Astrocyte of the spinal cord (primary cell): ENCODE data around the gene GLT1D1.

Experiments
- DNase-seq: peaks from one replicate; pipeline ENCODE4 v3.0.0; 2011; ENCODE audit warnings: low read depth, low spot score
- H3K4me3 ChIP-seq: 2 replicates; pipeline ENCODE4 v1.5.1; 2011; ENCODE audit warnings: low read depth, mild to moderate bottlenecking, low read length, moderate library complexity
- in situ Hi-C: cut with HindIII; loops from 2 replicates; pipeline ENCODE4 v1.10.0; 2017; ENCODE audit warnings: low sequenced_read_pairs
- TF ChIP-seq, protein P1 (sequence below): IDR thresholded peaks from 2 replicates; pipeline ENCODE4 v1.5.1; 2012; ENCODE audit warnings: low read depth, mild to moderate bottlenecking, low read length, inconsistent platforms

GLT1D1 gene

DNA sequence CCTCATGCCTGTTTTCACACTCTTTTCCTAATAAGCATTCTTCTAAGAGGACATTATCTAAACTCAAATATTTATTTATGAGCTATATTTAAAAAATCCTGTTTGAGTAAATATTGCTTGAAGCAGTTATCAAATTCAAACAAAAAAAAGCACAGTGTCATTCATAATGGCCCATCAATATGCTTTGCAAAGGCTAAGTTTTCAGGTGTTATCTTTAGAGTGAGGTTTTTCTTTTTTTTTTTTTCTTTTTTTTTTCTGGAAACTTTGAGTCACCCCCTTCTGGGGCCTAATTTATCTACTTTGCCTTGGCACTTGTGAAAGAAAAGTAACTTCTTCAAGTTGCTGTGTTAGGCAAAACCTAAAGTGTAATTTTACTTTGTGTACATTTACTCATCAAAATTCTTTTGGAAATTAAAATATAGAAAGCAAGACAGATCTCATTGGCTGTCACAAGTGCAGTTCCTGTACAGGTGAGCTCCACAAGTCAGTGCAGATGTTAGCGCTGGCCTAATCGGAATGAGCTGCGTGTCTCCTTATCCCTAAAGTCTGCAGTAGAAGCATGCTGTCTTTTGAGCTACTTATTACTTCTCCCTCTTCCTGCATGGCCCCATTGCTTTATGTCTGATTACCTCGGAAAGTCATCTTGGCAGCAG lies 53.3 kb downstream of the GLT1D1 start:
- in situ Hi-C loops, result no loop called here
- H3K4me3 ChIP-seq, result no peak overlapping the region
- DNase-seq, result no peak

DNA sequence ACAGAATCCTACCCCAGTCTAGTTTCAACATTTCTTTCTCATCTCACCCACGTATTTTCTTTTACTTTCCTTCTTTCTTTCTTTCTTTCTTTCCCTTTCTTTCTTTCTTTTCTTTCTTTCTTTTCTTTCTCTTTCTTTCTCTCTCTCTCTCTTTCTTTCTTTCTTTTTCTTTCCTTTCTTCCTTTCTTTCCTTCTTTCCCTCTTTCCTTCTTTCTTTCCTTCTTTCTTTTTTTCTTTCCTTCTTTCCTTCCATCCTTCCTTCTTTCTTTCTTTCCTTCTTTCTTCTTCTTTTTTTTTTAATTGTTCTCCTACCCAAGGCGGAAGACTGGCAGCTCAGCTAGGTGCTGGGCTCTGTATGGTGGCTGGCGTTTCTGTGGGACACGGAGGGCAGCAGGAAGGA lies 55.0 kb downstream of the GLT1D1 start:
- in situ Hi-C loops, result no loop called here
- DNase-seq, result no peak
- H3K4me3 ChIP-seq, result no peak overlapping the region
- TF ChIP-seq, protein P1, sequence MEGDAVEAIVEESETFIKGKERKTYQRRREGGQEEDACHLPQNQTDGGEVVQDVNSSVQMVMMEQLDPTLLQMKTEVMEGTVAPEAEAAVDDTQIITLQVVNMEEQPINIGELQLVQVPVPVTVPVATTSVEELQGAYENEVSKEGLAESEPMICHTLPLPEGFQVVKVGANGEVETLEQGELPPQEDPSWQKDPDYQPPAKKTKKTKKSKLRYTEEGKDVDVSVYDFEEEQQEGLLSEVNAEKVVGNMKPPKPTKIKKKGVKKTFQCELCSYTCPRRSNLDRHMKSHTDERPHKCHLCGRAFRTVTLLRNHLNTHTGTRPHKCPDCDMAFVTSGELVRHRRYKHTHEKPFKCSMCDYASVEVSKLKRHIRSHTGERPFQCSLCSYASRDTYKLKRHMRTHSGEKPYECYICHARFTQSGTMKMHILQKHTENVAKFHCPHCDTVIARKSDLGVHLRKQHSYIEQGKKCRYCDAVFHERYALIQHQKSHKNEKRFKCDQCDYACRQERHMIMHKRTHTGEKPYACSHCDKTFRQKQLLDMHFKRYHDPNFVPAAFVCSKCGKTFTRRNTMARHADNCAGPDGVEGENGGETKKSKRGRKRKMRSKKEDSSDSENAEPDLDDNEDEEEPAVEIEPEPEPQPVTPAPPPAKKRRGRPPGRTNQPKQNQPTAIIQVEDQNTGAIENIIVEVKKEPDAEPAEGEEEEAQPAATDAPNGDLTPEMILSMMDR, result no peak

More for the DNA sequence above, 53.3 kb downstream of the GLT1D1 start:
- TF ChIP-seq, protein P1, result no peak

DNA sequence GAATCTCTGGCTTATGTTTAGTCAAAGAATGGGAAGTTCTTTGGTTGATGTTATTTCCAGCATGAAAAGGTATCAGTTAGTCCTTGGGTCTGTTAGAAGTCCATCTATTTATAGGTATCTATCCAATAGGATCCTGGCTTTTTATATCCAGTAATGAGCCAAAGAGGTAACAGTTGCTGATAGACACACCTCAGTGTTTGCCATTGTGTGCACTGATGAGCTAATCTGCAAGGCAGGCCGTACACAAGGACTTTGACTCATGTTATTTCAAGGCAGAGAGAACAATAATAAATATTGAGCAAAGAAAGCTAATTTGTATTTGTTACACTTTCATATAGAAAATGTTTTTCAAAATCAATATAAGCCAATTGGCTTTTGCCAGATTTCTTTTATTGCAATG lies 56.4 kb downstream of the GLT1D1 start:
- DNase-seq, result no peak
- TF ChIP-seq, protein P1, result no peak
- in situ Hi-C loops, result no loop called here
- no peak overlapping the region for H3K4me3 ChIP-seq

GRCh38 chr12:128910629-128911028 lies 57.4 kb downstream of the GLT1D1 start:
- TF ChIP-seq, protein P1, result no peak
- in situ Hi-C loops, result no loop called here
- no peak for DNase-seq
- H3K4me3 ChIP-seq, result no peak overlapping the region

- DNase-seq, result no peak
- TF ChIP-seq, protein P1, result no peak
- in situ Hi-C loops, result no loop called here
- no peak overlapping the region for H3K4me3 ChIP-seq
These were observed 58.6 kb downstream of the GLT1D1 start for GRCh38 chr12:128911861-128912260.

- in situ Hi-C loops, result no loop called here
- TF ChIP-seq, protein P1, result no peak
- no peak for DNase-seq
- no peak overlapping the region for H3K4me3 ChIP-seq
These were observed 61.8 kb downstream of the GLT1D1 start for GRCh38 chr12:128914908-128915563.
